WTC11 (cell line): ENCODE results near the gene METTL15. TPM values are rescaled to one million over a fixed set of nuclear protein-coding genes. Genes with fewer than 3 reads are reported as not detected.

Experiments
- ATAC-seq: fragments of 200-7000 bp; cut with Tn5 transposase; 2 replicates; pipeline ENCODE4 v1.10.0; 2021; ENCODE audit warnings: mild to moderate bottlenecking, moderate library complexity
- CTCF ChIA-PET: fragments of 300-600 bp; sonication (Branson Sonifier 250); formaldehyde crosslinking; loops from one replicate; lab custom pipeline; 2021; ENCODE audit warnings: antibody characterized with exemption; lab: Charles Lee
- POLR2A ChIA-PET: fragments of 350-600 bp; sonication (Branson Sonifier 250); formaldehyde crosslinking; loops from one replicate; lab custom pipeline; 2021; ENCODE audit warnings: antibody characterized with exemption; lab: Charles Lee
- DNase-seq: peaks from one replicate; pipeline ENCODE4 v3.0.0; 2021; ENCODE audit warnings: low spot score
- H3K27ac Mint-ChIP-seq: 2 replicates; pipeline ENCODE4 v1.8.0; 2021; ENCODE audit warnings: mixed read lengths
- H3K27me3 Mint-ChIP-seq: 2 replicates; pipeline ENCODE4 v1.8.0; 2021; ENCODE audit warnings: low read depth, mild to moderate bottlenecking, moderate library complexity, mixed read lengths
- H3K36me3 Mint-ChIP-seq: 2 replicates; pipeline ENCODE4 v1.8.0; 2021; ENCODE audit warnings: mixed read lengths
- H3K4me1 Mint-ChIP-seq: 2 replicates; pipeline ENCODE4 v1.8.0; 2022; ENCODE audit warnings: mixed read lengths
- H3K4me3 Mint-ChIP-seq: 2 replicates; pipeline ENCODE4 v1.8.0; 2021; ENCODE audit warnings: mild to moderate bottlenecking, moderate library complexity, mixed read lengths
- H3K9me3 Mint-ChIP-seq: 2 replicates; pipeline ENCODE4 v1.8.0; 2021; ENCODE audit warnings: mixed read lengths
- CBFB ChIP-seq: sonication (generic); formaldehyde crosslinking; IDR thresholded peaks from 2 replicates; pipeline ENCODE4 v1.8.1; 2022; ENCODE audit warnings: mild to moderate bottlenecking, low read depth, missing genetic modification reagents
- ELF4 ChIP-seq: sonication (generic); formaldehyde crosslinking; IDR thresholded peaks from 2 replicates; pipeline ENCODE4 v1.8.1; 2022; ENCODE audit warnings: low read depth, mild to moderate bottlenecking, moderate library complexity, missing genetic modification reagents
- ESRRA ChIP-seq: sonication (generic); formaldehyde crosslinking; IDR thresholded peaks from 2 replicates; pipeline ENCODE4 v1.8.1; 2022; ENCODE audit warnings: mild to moderate bottlenecking, missing genetic modification reagents, borderline replicate concordance
- ETV6 ChIP-seq: sonication (generic); formaldehyde crosslinking; IDR thresholded peaks from 2 replicates; pipeline ENCODE4 v1.8.1; 2022; ENCODE audit warnings: mild to moderate bottlenecking, missing genetic modification reagents
- HMGA2 ChIP-seq: fragments of 250-450 bp; sonication (Bioruptor Pico); IDR thresholded peaks from 2 replicates; pipeline ENCODE4 v1.4.0; 2021; ENCODE audit warnings: mild to moderate bottlenecking, moderate library complexity
- NFATC4 ChIP-seq: fragments of 250-450 bp; sonication (Bioruptor Pico); IDR thresholded peaks from 2 replicates; pipeline ENCODE4 v1.9.0; 2021; ENCODE audit warnings: mild to moderate bottlenecking
- NFYB ChIP-seq: sonication (generic); formaldehyde crosslinking; conservative IDR thresholded peaks from 2 replicates; pipeline ENCODE4 v1.8.0; 2022; ENCODE audit warnings: low read depth, missing genetic modification reagents
- NR2C2 ChIP-seq: sonication (generic); formaldehyde crosslinking; IDR thresholded peaks from 2 replicates; pipeline ENCODE4 v1.8.0; 2022; ENCODE audit warnings: mild to moderate bottlenecking, missing genetic modification reagents
- NR3C1 ChIP-seq: sonication (generic); formaldehyde crosslinking; conservative IDR thresholded peaks from 2 replicates; pipeline ENCODE4 v1.8.1; 2023; ENCODE audit warnings: low read depth, mild to moderate bottlenecking, missing genetic modification reagents
- OVOL2 ChIP-seq: fragments of 250-450 bp; sonication (Bioruptor Pico); IDR thresholded peaks from 2 replicates; pipeline ENCODE4 v1.9.0; 2021; ENCODE audit warnings: mild to moderate bottlenecking, borderline replicate concordance
- RELA ChIP-seq: sonication (generic); formaldehyde crosslinking; IDR thresholded peaks from 2 replicates; pipeline ENCODE4 v1.8.1; 2022; ENCODE audit warnings: missing genetic modification reagents, mild to moderate bottlenecking, borderline replicate concordance
- SMAD4 ChIP-seq: sonication (generic); formaldehyde crosslinking; IDR thresholded peaks from 2 replicates; pipeline ENCODE4 v1.8.0; 2022; ENCODE audit warnings: mild to moderate bottlenecking, missing genetic modification reagents
- SP1 ChIP-seq: sonication (generic); formaldehyde crosslinking; conservative IDR thresholded peaks from 2 replicates; pipeline ENCODE4 v1.8.1; 2022; ENCODE audit warnings: missing genetic modification reagents
- TCF7 ChIP-seq: sonication (generic); formaldehyde crosslinking; IDR thresholded peaks from 2 replicates; pipeline ENCODE4 v1.8.0; 2022; ENCODE audit warnings: mild to moderate bottlenecking, low read depth, missing genetic modification reagents, moderate library complexity
- ZNF138 ChIP-seq: sonication (generic); formaldehyde crosslinking; conservative IDR thresholded peaks from 2 replicates; pipeline ENCODE4 v1.8.1; 2022; ENCODE audit warnings: mild to moderate bottlenecking, moderate library complexity, missing genetic modification reagents
- ZNF219 ChIP-seq: sonication (generic); formaldehyde crosslinking; IDR thresholded peaks from 2 replicates; pipeline ENCODE4 v1.8.0; 2023; ENCODE audit warnings: missing genetic modification reagents, mild to moderate bottlenecking, borderline replicate concordance
- ZNF232 ChIP-seq: sonication (generic); formaldehyde crosslinking; IDR thresholded peaks from 2 replicates; pipeline ENCODE4 v1.8.0; 2022; ENCODE audit warnings: mild to moderate bottlenecking, missing genetic modification reagents
- ZNF263 ChIP-seq: sonication (generic); formaldehyde crosslinking; IDR thresholded peaks from 2 replicates; pipeline ENCODE4 v1.8.1; 2022; ENCODE audit warnings: low read depth, mild to moderate bottlenecking, moderate library complexity, missing genetic modification reagents
- total RNA-seq: library from RNA; stranded (reverse); gene quantifications from 3 replicates; pipeline ENCODE4 v1.2.3, GENCODE V29; 2021
- TF ChIP-seq, protein P1 (sequence below): sonication (generic); formaldehyde crosslinking; conservative IDR thresholded peaks from 2 replicates; pipeline ENCODE4 v1.8.1; 2022; ENCODE audit warnings: mild to moderate bottlenecking, missing genetic modification reagents
- TF ChIP-seq, protein P2 (sequence below): fragments of 250-450 bp; sonication (Bioruptor Pico); IDR thresholded peaks from 2 replicates; pipeline ENCODE4 v1.8.0; 2021; ENCODE audit warnings: mild to moderate bottlenecking
- TF ChIP-seq, protein P3 (sequence below): sonication (generic); formaldehyde crosslinking; IDR thresholded peaks from 2 replicates; pipeline ENCODE4 v1.8.1; 2023; ENCODE audit warnings: mild to moderate bottlenecking, missing genetic modification reagents
- TF ChIP-seq, protein P4 (sequence below): sonication (generic); formaldehyde crosslinking; IDR thresholded peaks from 2 replicates; pipeline ENCODE4 v1.8.1; 2023; ENCODE audit warnings: mild to moderate bottlenecking, missing genetic modification reagents, borderline replicate concordance

Gene METTL15
- total RNA-seq, 1 experiment from 2014 or later, result 13.2 TPM

DNA sequence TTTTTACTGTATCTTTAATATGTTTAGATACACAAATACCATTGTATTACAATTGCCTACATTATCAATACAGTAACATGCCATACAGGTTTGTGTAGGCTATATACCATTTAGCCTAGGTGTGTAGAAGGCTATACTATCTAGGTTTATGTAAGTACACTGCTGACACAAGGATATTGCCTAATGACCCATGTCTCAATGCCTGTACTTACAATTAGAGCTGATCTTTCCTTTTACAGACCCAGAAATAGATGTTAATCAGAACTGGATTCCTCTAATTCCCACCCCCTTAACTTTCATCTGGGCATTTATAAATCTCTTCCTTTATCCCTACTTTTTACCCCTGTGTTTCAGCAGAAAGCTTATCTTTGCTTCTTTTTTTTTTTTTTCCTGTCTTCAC is 229.5 kb downstream of the METTL15 start:
- no peak overlapping the region for H3K4me3 Mint-ChIP-seq
- H3K36me3 Mint-ChIP-seq, result no peaks in the 10 kb centered on the region; the same call in 1 of the 2 replicates
- ATAC-seq (no peak), DNase-seq (no peak)
- TF ChIP-seq ELF4 (no peak), SP1 (CRISPR knock-in tag) (no peak), CBFB (CRISPR knock-in tag) (no peak), ZNF219 (CRISPR knock-in tag) (no peak), SMAD4 (CRISPR knock-in tag) (no peak)
- no peaks in the 10 kb centered on the region for H3K27me3 Mint-ChIP-seq
- H3K27ac Mint-ChIP-seq, result no peak overlapping the region
- POLR2A ChIA-PET, result no interaction called here
- peaks cover 15% of the 10 kb centered on the region for H3K9me3 Mint-ChIP-seq
- CTCF ChIA-PET, result no interaction called here
- no peaks in the 10 kb centered on the region; the same call in 1 of the 2 replicates for H3K4me1 Mint-ChIP-seq

DNA sequence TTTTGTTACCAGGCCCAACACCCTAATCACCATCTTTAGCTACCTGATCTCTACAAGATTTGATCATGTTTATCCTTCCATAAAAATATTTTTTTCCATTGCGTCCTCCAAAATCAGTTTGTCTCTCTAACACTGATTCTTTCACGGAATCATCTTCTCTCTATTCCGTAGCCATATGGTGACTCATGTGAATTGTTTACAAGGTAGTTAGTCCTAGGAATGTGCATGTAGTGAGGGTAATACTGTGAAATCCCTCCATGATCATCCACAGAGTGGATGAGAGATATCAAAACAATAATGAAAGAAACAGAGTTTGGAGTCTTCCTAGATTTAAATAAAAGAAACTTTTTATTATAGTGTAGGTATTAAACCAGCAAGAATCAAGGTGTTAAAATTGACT is 230.2 kb downstream of the METTL15 start:
- ATAC-seq, result no peak
- no peak for DNase-seq
- no peak overlapping the region for H3K4me3 Mint-ChIP-seq
- CTCF ChIA-PET, result no interaction called here
- POLR2A ChIA-PET, result no interaction called here
- H3K9me3 Mint-ChIP-seq, result peaks cover 15% of the 10 kb centered on the region
- no peaks in the 10 kb centered on the region; the same call in 1 of the 2 replicates for H3K36me3 Mint-ChIP-seq
- peaks cover 7% of the 10 kb centered on the region for H3K4me1 Mint-ChIP-seq
- H3K27ac Mint-ChIP-seq, result no peak overlapping the region
- H3K27me3 Mint-ChIP-seq, result no peaks in the 10 kb centered on the region
- TF ChIP-seq OVOL2 (CRISPR knock-in tag), result no peak
- TF ChIP-seq, protein P1, sequence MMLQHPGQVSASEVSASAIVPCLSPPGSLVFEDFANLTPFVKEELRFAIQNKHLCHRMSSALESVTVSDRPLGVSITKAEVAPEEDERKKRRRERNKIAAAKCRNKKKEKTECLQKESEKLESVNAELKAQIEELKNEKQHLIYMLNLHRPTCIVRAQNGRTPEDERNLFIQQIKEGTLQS (CRISPR knock-in tag), result no peak
- TF ChIP-seq HMGA2 (CRISPR knock-in tag), result no peak
- TF ChIP-seq TCF7, result no peak
- TF ChIP-seq, protein P2, sequence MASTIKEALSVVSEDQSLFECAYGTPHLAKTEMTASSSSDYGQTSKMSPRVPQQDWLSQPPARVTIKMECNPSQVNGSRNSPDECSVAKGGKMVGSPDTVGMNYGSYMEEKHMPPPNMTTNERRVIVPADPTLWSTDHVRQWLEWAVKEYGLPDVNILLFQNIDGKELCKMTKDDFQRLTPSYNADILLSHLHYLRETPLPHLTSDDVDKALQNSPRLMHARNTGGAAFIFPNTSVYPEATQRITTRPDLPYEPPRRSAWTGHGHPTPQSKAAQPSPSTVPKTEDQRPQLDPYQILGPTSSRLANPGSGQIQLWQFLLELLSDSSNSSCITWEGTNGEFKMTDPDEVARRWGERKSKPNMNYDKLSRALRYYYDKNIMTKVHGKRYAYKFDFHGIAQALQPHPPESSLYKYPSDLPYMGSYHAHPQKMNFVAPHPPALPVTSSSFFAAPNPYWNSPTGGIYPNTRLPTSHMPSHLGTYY (CRISPR knock-in tag), result no peak
- no peak for TF ChIP-seq ZNF232

DNA sequence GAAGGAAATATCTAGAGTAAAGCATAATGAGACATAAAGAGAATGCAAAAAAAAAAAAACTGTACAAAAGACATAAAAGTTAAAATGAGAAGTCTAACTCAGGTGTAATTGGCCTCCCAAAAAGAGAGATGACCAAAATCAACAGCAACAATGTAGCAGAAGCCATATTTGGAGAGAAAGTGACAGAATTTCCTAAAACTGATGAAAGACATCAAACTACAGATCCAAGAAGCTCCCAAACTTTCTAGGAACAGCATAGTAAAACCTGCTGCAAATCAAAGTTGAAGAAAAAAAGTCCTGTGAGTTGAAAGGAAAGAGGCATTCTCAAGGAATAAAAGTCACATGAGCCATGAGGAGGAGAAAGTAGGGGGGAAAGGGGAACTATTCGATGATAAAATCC is 231.3 kb downstream of the METTL15 start:
- Mint-ChIP-seq H3K36me3 (no peaks in the 10 kb centered on the region; the same call in 1 of the 2 replicates), H3K27ac (no peak overlapping the region), H3K27me3 (no peaks in the 10 kb centered on the region), H3K4me1 (peaks cover 11% of the 10 kb centered on the region), H3K4me3 (no peak overlapping the region), H3K9me3 (peaks cover 15% of the 10 kb centered on the region)
- POLR2A ChIA-PET, result no interaction called here
- CTCF ChIA-PET, result no interaction called here
- TF ChIP-seq NFYB (CRISPR knock-in tag) (no peak), NFATC4 (CRISPR knock-in tag) (no peak), ETV6 (no peak), ESRRA (CRISPR knock-in tag) (no peak)
- TF ChIP-seq, protein P3, sequence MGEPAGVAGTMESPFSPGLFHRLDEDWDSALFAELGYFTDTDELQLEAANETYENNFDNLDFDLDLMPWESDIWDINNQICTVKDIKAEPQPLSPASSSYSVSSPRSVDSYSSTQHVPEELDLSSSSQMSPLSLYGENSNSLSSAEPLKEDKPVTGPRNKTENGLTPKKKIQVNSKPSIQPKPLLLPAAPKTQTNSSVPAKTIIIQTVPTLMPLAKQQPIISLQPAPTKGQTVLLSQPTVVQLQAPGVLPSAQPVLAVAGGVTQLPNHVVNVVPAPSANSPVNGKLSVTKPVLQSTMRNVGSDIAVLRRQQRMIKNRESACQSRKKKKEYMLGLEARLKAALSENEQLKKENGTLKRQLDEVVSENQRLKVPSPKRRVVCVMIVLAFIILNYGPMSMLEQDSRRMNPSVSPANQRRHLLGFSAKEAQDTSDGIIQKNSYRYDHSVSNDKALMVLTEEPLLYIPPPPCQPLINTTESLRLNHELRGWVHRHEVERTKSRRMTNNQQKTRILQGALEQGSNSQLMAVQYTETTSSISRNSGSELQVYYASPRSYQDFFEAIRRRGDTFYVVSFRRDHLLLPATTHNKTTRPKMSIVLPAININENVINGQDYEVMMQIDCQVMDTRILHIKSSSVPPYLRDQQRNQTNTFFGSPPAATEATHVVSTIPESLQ (CRISPR knock-in tag), result no peak
- TF ChIP-seq, protein P1 (CRISPR knock-in tag), result no peak
- no peak for ATAC-seq
- DNase-seq, result no peak

DNA sequence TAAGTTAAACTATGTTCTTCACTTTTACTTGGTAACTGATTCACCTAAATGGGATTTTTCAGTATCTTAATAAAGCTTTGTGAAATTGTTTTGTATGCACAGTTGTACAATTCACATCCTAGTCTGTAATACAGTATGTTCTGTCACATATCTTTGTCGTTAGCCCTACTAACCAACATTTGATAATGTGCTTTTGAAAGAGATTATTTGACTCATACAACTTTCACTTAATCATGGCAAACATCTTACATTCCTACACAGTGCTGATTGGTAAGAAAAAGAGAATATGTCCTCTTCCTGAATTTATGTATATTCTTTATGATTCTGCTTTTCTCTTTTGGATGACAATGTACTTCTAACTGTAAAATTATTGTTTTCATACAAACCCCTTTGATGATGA is 234.5 kb downstream of the METTL15 start:
- ATAC-seq (no peak), DNase-seq (no peak)
- Mint-ChIP-seq H3K36me3 (no peaks in the 10 kb centered on the region; the same call in 1 of the 2 replicates), H3K4me1 (peaks cover 11% of the 10 kb centered on the region), H3K4me3 (no peak overlapping the region), H3K27me3 (no peaks in the 10 kb centered on the region), H3K9me3 (peaks cover 15% of the 10 kb centered on the region), H3K27ac (no peak overlapping the region)
- ChIA-PET POLR2A (no interaction called here), CTCF (no interaction called here)
- no peak for TF ChIP-seq NR3C1 (CRISPR knock-in tag)
- no peak for TF ChIP-seq ZNF138 (CRISPR knock-in tag)
- no peak for TF ChIP-seq RELA (CRISPR knock-in tag)
- TF ChIP-seq ZNF263, result no peak
- no peak for TF ChIP-seq ELF4
- TF ChIP-seq, protein P4, sequence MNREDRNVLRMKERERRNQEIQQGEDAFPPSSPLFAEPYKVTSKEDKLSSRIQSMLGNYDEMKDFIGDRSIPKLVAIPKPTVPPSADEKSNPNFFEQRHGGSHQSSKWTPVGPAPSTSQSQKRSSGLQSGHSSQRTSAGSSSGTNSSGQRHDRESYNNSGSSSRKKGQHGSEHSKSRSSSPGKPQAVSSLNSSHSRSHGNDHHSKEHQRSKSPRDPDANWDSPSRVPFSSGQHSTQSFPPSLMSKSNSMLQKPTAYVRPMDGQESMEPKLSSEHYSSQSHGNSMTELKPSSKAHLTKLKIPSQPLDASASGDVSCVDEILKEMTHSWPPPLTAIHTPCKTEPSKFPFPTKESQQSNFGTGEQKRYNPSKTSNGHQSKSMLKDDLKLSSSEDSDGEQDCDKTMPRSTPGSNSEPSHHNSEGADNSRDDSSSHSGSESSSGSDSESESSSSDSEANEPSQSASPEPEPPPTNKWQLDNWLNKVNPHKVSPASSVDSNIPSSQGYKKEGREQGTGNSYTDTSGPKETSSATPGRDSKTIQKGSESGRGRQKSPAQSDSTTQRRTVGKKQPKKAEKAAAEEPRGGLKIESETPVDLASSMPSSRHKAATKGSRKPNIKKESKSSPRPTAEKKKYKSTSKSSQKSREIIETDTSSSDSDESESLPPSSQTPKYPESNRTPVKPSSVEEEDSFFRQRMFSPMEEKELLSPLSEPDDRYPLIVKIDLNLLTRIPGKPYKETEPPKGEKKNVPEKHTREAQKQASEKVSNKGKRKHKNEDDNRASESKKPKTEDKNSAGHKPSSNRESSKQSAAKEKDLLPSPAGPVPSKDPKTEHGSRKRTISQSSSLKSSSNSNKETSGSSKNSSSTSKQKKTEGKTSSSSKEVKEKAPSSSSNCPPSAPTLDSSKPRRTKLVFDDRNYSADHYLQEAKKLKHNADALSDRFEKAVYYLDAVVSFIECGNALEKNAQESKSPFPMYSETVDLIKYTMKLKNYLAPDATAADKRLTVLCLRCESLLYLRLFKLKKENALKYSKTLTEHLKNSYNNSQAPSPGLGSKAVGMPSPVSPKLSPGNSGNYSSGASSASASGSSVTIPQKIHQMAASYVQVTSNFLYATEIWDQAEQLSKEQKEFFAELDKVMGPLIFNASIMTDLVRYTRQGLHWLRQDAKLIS (CRISPR knock-in tag), result no peak
- TF ChIP-seq NR2C2, result no peak
